H1 (cell line): Measurements from ENCODE around the gene TCF7L1. TPM values are rescaled to one million over a fixed set of nuclear protein-coding genes. Genes with fewer than 3 reads are reported as not detected.

Experiments
- CBX8 ChIP-seq: fragments of 300-800, 300-1000 bp; sonication (generic); IDR thresholded peaks from 2 replicates; pipeline ENCODE4 v1.7.1; 2016; ENCODE audit warnings: low read depth, low read length, borderline replicate concordance
- FOSL1 ChIP-seq: IDR thresholded peaks from 2 replicates; pipeline ENCODE4 v1.6.1; 2011; ENCODE audit warnings: mild to moderate bottlenecking, low read depth, low read length, moderate library complexity; ENCODE audit not compliant: insufficient read depth
- HDAC2 ChIP-seq, 2 experiments: fragments of 300-600 bp in 1 of 2; sonication (generic) in 1 of 2; IDR thresholded peaks; 2 replicates each; pipeline ENCODE4 v1.6.1; 2011 to 2012; ENCODE audit warnings: low read depth in 2 of 2, low read length in 2 of 2, mild to moderate bottlenecking in 2 of 2, moderate library complexity in 2 of 2, borderline replicate concordance in 1 of 2, inconsistent platforms in 1 of 2
- NANOG ChIP-seq: IDR thresholded peaks from 2 replicates; pipeline ENCODE4 v1.6.1; 2011; ENCODE audit warnings: low read length, low read depth, mild to moderate bottlenecking, inconsistent platforms; ENCODE audit not compliant: insufficient read depth, poor library complexity, severe bottlenecking
- POU5F1 ChIP-seq: IDR thresholded peaks from 2 replicates; pipeline ENCODE4 v1.6.1; 2011; ENCODE audit warnings: low read depth, mild to moderate bottlenecking, low read length, moderate library complexity
- ZNF274 ChIP-seq: IDR thresholded peaks from 2 replicates; pipeline ENCODE4 v1.7.0; 2012; ENCODE audit warnings: low read length, borderline replicate concordance; ENCODE audit errors: extremely low read depth
- polyA plus RNA-seq, 7 experiments: library from polyadenylated mRNA; depleted of rRNA in 3 of 7; stranded (reverse) in 5 of 7; unstranded in 2 of 7; fragments of >200 nt in 5 of 7; fragments of 200-250 nt in 2 of 7; gene quantifications; 1 replicate in 5 of 7; 2 replicates in 1 of 7; 4 replicates in 1 of 7; pipeline versions ENCODE4 v1.2.1 to v1.2.3, GENCODE V29; 2011 to 2013; ENCODE audit warnings: missing spikeins in 2 of 7, mixed read lengths in 2 of 7
- total RNA-seq: library from RNA; stranded (reverse); fragmentation: NEBNext Ultra II Directional; extraction: Animal tissue kit (Norgen Biotek cat#: 25700); gene quantifications from 2 replicates; pipeline ENCODE4 v1.2.1, GENCODE V29; 2021

Gene TCF7L1
- total and polyA plus RNA-seq, 2 of the 8 experiments (the other 6 are each of a cell fraction or from before 2014, with no cell fraction given), result 27.5 to 108 TPM

DNA sequence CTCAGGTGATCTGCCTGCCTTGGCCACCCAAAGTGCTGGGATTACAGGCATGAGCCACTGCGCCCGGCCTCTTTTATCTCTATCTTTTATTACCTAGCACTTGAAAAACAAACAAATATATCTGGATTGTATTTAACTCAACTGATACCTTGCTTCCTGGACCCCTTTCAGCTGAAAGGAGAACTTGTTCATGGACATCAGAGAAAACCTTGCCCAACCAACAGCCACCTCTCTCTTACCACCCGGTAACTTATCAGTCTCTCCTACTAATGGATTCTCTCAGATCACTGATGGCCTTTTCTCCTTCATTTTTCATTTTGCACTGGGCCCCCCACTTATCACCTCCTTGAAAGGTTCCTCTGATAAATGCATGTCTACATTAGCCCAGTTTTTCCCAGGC lies 214.4 kb downstream of the TCF7L1 start (continued):
- no peak for TF ChIP-seq HDAC2 (IDR thresholded peaks at IDR 0.05; ENCODE audit: borderline replicate concordance in 1 of 2, low read depth in 2 of 2, low read length in 2 of 2)
- TF ChIP-seq FOSL1, result no peak
- TF ChIP-seq CBX8, result no peak
- no peak for TF ChIP-seq ZNF274
- no peak for TF ChIP-seq POU5F1
- TF ChIP-seq NANOG, result no peak
- TF ChIP-seq, all 59 proteins: peak for 0
